Measurements from ENCODE around the gene AMBRA1.
A peak's percentile ranks its signal among the peaks of the same experiment; 100 is the strongest.

Gene AMBRA1

DNA sequence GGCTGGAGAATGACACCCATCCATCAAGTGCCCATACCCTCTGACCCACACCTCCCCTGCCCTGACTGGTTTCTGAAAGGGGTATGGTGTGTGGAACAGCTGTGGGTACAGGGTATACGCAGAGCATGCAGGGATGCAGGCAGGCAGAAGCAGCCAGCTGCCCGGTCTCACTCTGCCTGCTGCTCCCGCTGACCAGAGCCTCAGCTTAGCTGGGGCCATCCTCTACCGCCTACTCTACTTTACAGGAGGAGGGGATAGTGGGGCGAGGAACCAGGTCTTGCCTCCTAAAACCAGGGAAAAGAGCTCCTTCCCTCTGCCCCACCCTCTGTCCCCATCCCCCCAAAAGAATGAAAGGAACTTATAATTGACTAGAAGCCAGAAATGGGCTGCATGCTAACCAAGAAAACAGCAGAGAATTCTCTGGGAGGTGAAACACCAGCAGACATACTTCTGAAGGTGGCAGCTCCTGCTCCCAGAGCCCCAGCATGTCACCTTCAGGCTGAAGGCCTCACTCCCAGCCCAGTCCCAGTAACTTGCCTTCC is 189.3 kb downstream of the AMBRA1 start:
- no peak overlapping the region for H3K4me3 ChIP-seq (replicated peaks in 1 of 2; ENCODE audit: low read depth in 2 of 2, low read length in 2 of 2)
- DNase-seq (ENCODE audit: low read depth in 2 of 2), result peak in 1 of 2 donors; percentile 18
- TF ChIP-seq, protein P1, sequence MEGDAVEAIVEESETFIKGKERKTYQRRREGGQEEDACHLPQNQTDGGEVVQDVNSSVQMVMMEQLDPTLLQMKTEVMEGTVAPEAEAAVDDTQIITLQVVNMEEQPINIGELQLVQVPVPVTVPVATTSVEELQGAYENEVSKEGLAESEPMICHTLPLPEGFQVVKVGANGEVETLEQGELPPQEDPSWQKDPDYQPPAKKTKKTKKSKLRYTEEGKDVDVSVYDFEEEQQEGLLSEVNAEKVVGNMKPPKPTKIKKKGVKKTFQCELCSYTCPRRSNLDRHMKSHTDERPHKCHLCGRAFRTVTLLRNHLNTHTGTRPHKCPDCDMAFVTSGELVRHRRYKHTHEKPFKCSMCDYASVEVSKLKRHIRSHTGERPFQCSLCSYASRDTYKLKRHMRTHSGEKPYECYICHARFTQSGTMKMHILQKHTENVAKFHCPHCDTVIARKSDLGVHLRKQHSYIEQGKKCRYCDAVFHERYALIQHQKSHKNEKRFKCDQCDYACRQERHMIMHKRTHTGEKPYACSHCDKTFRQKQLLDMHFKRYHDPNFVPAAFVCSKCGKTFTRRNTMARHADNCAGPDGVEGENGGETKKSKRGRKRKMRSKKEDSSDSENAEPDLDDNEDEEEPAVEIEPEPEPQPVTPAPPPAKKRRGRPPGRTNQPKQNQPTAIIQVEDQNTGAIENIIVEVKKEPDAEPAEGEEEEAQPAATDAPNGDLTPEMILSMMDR (IDR thresholded peaks at IDR 0.05; ENCODE audit: low read depth, low read length), result no peak

DNA sequence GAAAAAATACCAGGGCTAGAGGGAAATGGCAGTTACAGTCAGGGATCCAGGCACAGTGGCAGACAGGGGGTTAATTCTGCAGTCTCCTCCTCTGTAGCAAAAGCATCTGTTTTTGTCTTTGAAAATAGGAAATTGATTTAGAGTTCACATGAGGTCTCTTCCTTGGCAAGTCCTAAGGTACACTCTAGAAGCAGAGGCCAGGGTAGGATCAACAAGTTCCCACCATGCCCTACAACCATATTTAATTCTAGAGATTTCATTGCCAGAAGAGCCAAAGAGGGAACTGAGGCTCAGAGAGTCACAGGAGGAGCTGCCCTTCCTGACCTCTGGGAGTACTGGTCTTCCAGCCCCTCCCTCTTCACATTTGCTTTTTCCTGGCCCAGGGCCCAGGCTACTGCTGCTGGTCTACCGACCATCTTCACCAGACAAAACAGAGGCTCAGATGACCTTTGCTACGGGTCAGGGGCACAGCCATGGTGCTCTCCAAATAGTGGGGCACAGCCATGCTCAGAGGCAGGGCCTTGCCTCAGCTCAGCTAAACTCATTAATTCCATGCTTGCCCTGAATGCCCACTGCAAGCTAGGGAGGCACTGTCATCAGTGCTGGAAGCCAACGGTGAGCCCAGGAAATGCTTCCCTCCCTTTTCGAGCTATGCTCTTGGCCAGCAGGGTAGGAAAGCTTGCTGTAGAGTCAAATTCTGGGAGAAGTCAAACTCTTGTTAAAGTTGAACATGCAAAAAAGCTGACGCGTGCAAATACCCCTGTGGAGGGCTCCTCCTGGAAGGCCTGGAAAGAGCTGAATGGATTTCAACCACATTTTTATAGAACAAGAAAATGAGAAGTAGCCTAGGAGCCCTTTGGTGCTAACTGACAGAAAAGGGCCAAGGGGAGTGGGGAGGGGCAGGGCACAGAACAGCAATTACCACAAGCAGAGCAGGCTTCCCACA is 190.6 kb downstream of the AMBRA1 start:
- no peak for DNase-seq (ENCODE audit: low read depth in 2 of 2)
- TF ChIP-seq, protein P1 (IDR thresholded peaks at IDR 0.05; ENCODE audit: low read depth, low read length), result no peak
- no peak overlapping the region for H3K4me3 ChIP-seq (replicated peaks in 1 of 2; ENCODE audit: low read depth in 2 of 2, low read length in 2 of 2)

DNA sequence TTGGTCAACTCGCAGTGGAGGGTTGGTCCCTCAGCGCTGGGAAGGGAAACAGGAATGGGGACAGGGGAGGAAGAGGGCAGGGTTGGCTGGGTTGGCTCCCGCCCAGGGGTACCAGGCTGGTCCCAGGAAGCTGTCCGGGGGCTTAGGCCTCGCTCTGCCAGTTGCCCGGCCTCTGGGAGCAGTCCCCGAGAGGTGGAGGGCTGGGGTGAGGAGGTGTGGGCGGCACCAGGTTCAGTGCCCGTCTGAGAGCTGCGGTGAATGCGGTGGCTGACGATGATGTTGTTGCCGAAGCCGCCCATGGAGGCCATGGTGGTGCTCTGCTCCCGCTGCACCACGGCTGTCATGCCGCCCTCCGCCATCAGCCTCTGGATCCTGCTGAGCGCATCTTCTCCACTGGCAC is 196.3 kb downstream of the AMBRA1 start:
- H3K4me3 ChIP-seq (replicated peaks in 1 of 2; ENCODE audit: low read depth in 2 of 2, low read length in 2 of 2), result no peak overlapping the region
- no peak for DNase-seq (ENCODE audit: low read depth in 2 of 2)
- TF ChIP-seq, protein P1 (IDR thresholded peaks at IDR 0.05; ENCODE audit: low read depth, low read length), result no peak

DNA sequence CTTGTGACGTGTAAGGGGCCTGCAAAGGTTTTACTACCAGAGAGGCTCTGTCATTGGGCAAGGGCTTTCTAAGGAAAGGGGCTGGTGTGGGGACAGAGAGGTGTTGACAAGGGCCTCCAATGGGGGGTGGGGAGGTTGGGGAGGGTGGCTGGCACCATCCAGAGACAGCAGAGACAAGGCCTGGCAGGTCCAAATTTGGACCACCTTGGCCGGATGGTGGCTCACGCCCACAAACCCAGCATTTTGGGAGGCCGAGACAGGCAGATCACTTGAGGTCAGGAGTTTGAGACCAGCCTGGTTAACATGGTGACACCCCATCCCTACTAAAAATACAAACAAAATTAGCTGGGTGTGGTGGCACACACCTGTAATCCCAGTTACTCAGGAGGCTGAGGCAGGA is 200.1 kb downstream of the AMBRA1 start:
- DNase-seq (ENCODE audit: low read depth in 2 of 2), result no peak

DNA sequence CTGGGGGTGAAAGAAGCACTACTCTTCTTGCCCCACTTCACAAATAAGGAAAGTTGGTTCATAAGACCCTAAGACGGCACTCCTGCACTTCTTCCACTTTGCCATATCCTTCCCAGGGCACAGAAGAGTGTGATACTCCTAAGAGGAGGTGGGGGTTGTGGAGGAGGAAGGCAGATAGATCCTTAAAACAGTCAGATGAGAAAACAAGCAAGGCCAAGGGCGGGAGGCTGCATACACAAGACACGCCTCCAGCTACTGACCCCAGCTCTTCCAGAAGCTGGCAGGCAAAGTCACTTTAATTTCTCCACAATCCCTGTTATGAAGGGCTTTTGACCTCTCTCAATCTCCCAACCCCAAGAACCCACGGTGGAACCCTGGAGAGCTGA is 200.6 kb downstream of the AMBRA1 start:
- H3K4me3 ChIP-seq (replicated peaks in 1 of 2; ENCODE audit: low read depth in 2 of 2, low read length in 2 of 2), result no peak overlapping the region
- DNase-seq (ENCODE audit: low read depth in 2 of 2), result no peak
- TF ChIP-seq, protein P1 (IDR thresholded peaks at IDR 0.05; ENCODE audit: low read depth, low read length), result no peak

More for the DNA sequence above, 200.1 kb downstream of the AMBRA1 start:
- TF ChIP-seq, protein P1 (IDR thresholded peaks at IDR 0.05; ENCODE audit: low read depth, low read length), result no peak
- H3K4me3 ChIP-seq (replicated peaks in 1 of 2; ENCODE audit: low read depth in 2 of 2, low read length in 2 of 2), result no peak overlapping the region

DNA sequence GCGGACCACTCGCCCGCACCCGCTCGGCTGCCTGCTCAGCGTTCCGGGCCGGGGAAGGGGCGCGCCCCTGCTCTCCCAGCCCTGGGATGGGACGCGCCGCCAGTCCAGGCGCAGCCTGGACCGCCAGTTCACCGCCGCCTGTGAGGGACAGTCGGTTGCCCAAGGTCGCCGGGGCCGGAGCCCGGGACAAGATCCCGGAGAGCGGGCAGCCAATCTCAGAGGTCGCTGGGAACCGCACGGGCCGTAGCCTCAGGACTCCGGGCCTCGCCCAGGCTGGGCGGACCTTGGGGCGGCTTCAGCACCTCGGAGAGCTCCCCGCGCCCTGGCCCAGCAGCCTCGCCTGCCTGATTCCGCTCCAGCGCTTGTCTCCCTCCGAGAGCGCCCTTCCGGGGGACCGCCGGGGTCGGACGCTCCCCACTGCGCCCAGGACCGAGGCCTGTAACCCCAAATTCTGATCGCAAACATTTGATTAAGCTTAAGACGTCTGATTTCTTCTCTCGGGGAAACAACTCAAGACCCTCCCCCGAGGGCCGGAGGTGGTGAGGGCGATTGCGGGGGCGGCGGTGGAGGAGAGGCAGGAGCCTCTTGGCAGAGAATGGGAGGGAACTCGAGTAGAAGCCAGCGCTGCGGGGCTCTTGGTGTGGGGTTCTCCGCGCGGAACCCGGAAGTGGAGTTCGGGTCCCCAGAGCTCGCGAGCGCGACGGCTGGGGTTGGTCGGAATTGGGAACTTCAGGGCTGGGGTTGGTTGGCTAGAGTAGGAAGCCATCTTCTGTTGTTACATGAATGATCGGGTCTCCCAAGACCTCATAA is 201.2 kb downstream of the AMBRA1 start:
- H3K4me3 ChIP-seq (replicated peaks in 1 of 2; ENCODE audit: low read depth in 2 of 2, low read length in 2 of 2), result peak overlapping the region; percentile 42 to 48
- TF ChIP-seq, protein P1 (IDR thresholded peaks at IDR 0.05; ENCODE audit: low read depth, low read length), result no peak
- DNase-seq (ENCODE audit: low read depth in 2 of 2), result peak; percentile 76 to 83
